T-helper 2 cell (primary cell): Measurements from ENCODE around the gene ATRAID.
A peak's percentile ranks its signal among the peaks of the same experiment; 100 is the strongest.
"Not testable (repeated sequence)": the region's sequence is repeated elsewhere in the genome, so short reads cannot be mapped to it uniquely, and the experiment has no call there.

Experiments used
- DNase-seq, 5 experiments: peaks; one replicate each; pipeline versions ENCODE4 v3.0.0 to v3.0.0-alpha.2; 2012 to 2022
- total RNA-seq, 2 donors: gene quantifications; one replicate each; lab custom pipeline; 2026; lab: John Stamatoyannopoulos, UW

Gene ATRAID
- 31.2 to 58.8 reads per million in 2 donors for total RNA-seq

- peak; percentile 79 to 94 (median 83) for DNase-seq
Observed at GRCh38 chr2:27211943-27212625, at the start of gene ATRAID, which contains the start of gene SLC5A6. Gene ATRAID, plus strand, starts transcription at chr2:27212041. Its CDS starts 328 bp downstream, at chr2:27212369. Gene SLC5A6, minus strand, starts transcription at chr2:27212268. Its CDS starts 4,618 bp downstream, at chr2:27207650.

- peak in 1 of 5 experiments; percentile 22 for DNase-seq
Observed at GRCh38 chr2:27162151-27163121, 49.4 kb upstream of the ATRAID start.

GRCh38 chr2:27164960-27165763 lies 46.7 kb upstream of the ATRAID start:
- DNase-seq, result no peak

- DNase-seq, result no peak
Observed at GRCh38 chr2:27170581-27171337, 41.1 kb upstream of the ATRAID start.

- DNase-seq, result no peak
Observed at GRCh38 chr2:27171351-27171848, 40.4 kb upstream of the ATRAID start.

- DNase-seq, result no peak
Observed at GRCh38 chr2:27174638-27175037, 37.2 kb upstream of the ATRAID start.

GRCh38 chr2:27175330-27175729 lies 36.5 kb upstream of the ATRAID start:
- no peak for DNase-seq

GRCh38 chr2:27175781-27176180 lies 36.1 kb upstream of the ATRAID start:
- DNase-seq, result not testable (repeated sequence)

GRCh38 chr2:27177441-27178351 lies 34.1 kb upstream of the ATRAID start:
- DNase-seq, result peak in 1 of 5 experiments; percentile 18

GRCh38 chr2:27178469-27178868 lies 33.4 kb upstream of the ATRAID start:
- no peak for DNase-seq

GRCh38 chr2:27179344-27180000 lies 32.4 kb upstream of the ATRAID start:
- no peak for DNase-seq

- DNase-seq, result no peak
Observed at GRCh38 chr2:27182346-27182745, 29.5 kb upstream of the ATRAID start.

GRCh38 chr2:27184115-27184514 lies 27.7 kb upstream of the ATRAID start:
- DNase-seq, result no peak

GRCh38 chr2:27185331-27186026 lies 26.4 kb upstream of the ATRAID start:
- DNase-seq, result no peak

GRCh38 chr2:27186613-27187345 lies 25.1 kb upstream of the ATRAID start:
- no peak for DNase-seq

GRCh38 chr2:27189989-27190388 lies 21.9 kb upstream of the ATRAID start:
- DNase-seq, result no peak

- DNase-seq, result peak in 2 of 5 experiments; percentile 13 to 52
Observed at GRCh38 chr2:27191070-27191829, 20.6 kb upstream of the ATRAID start.
